CD4-positive, alpha-beta T cell (primary cell): ENCODE data around the gene MYL10. TPM values are rescaled to one million over a fixed set of nuclear protein-coding genes. Genes with fewer than 3 reads are reported as not detected.

Experiments used
- ATAC-seq: fragments of 200-7000 bp; cut with Tn5 transposase; one replicate; pipeline ENCODE4 v1.10.0; 2022; ENCODE audit warnings: mild to moderate bottlenecking; ENCODE audit not compliant: poor library complexity
- CTCF ChIA-PET: fragments of 350-600 bp; sonication (Branson Sonifier 250); formaldehyde crosslinking; loops from one replicate; lab custom pipeline; 2021; ENCODE audit warnings: antibody characterized with exemption, inconsistent platforms; lab: Charles Lee
- POLR2A ChIA-PET: fragments of 350-600 bp; sonication (Branson Sonifier 250); formaldehyde crosslinking; loops from one replicate; lab custom pipeline; 2021; ENCODE audit warnings: antibody characterized with exemption, inconsistent platforms; lab: Charles Lee
- DNase-seq, 14 experiments: peaks; one replicate each; pipeline ENCODE4 v3.0.0-alpha.2; 2013 to 2020; ENCODE audit warnings: mixed read lengths in 2 of 14
- H3K27ac ChIP-seq, 2 donors: one replicate each; pipeline versions ENCODE4 v1.5.1 to v1.7.0; 2013; ENCODE audit warnings: low read length in 2 of 2, low read depth in 1 of 2, mild to moderate bottlenecking in 1 of 2
- H3K27me3 ChIP-seq, 2 experiments: 1 replicate in 1 of 2; 2 replicates in 1 of 2; pipeline versions ENCODE4 v1.6.1 to v1.7.0; 2013; ENCODE audit warnings: low read length in 2 of 2, control low read depth in 1 of 2, mild to moderate bottlenecking in 1 of 2, moderate library complexity in 1 of 2; ENCODE audit not compliant: insufficient read depth in 2 of 2, control insufficient read depth in 1 of 2
- H3K36me3 ChIP-seq: one replicate; pipeline ENCODE4 v1.6.1; 2013; ENCODE audit warnings: low read length, control low read depth; ENCODE audit not compliant: insufficient read depth
- H3K4me1 ChIP-seq: one replicate; pipeline ENCODE4 v1.6.1; 2013; ENCODE audit warnings: low read length, control low read depth; ENCODE audit not compliant: insufficient read depth
- H3K4me3 ChIP-seq: one replicate; pipeline ENCODE4 v1.5.1; 2013; ENCODE audit warnings: mild to moderate bottlenecking, low read length, moderate library complexity
- H3K9me3 ChIP-seq, 2 experiments: 1 replicate in 1 of 2; 2 replicates in 1 of 2; pipeline versions ENCODE4 v1.6.1 to v1.7.0; 2013; ENCODE audit warnings: low read length in 2 of 2, mild to moderate bottlenecking in 2 of 2, control low read depth in 1 of 2, moderate library complexity in 1 of 2; ENCODE audit not compliant: control insufficient read depth in 1 of 2, insufficient read depth in 1 of 2
- H3K27ac Mint-ChIP-seq: one replicate; pipeline ENCODE4 v1.8.0; 2020; ENCODE audit warnings: mixed read lengths
- H3K27me3 Mint-ChIP-seq: one replicate; pipeline ENCODE4 v1.8.0; 2021; ENCODE audit warnings: mixed read lengths
- H3K36me3 Mint-ChIP-seq: one replicate; pipeline ENCODE4 v1.8.0; 2021; ENCODE audit warnings: low read depth, mixed read lengths
- H3K4me1 Mint-ChIP-seq: one replicate; pipeline ENCODE4 v1.8.0; 2021; ENCODE audit warnings: low read depth, mixed read lengths
- H3K4me3 Mint-ChIP-seq: one replicate; pipeline ENCODE4 v1.8.0; 2020; ENCODE audit warnings: mild to moderate bottlenecking, mixed read lengths
- H3K9me3 Mint-ChIP-seq: one replicate; pipeline ENCODE4 v1.8.0; 2020; ENCODE audit warnings: mixed read lengths
- CTCF ChIP-seq: fragments of 200-600 bp; IDR thresholded peaks from one replicate; pipeline ENCODE4 v1.8.0; 2022; ENCODE audit warnings: antibody characterized with exemption, mild to moderate bottlenecking
- intact Hi-C, 2 experiments: fragments of 100-400 bp; cut with DNase I in 1 of 2; cut with micrococcal nuclease in 1 of 2; formaldehyde crosslinking; loops; one replicate each; pipeline versions ENCODE4 v1.15.1 to v1.9.0; 2023 to 2025; cut with DNase I, micrococcal nuclease
- total RNA-seq, 174 experiments: library from RNA in 2 of 174; stranded (reverse) in 2 of 174; gene quantifications; one replicate each; pipeline ENCODE4 v1.2.3 and lab custom pipeline; 2021 to 2026

Gene MYL10
- total RNA-seq, 2 experiments from 2014 or later, result not detected

GRCh38 chr7:101636822-101637623 is 7.9 kb upstream of the MYL10 start:
- no peak overlapping the region for H3K4me3 ChIP-seq
- POLR2A ChIA-PET, result no interaction called here
- DNase-seq (no peak), ATAC-seq (no peak)
- Mint-ChIP-seq H3K27me3 (peaks cover 4% of the 10 kb centered on the region), H3K36me3 (no peaks in the 10 kb centered on the region), H3K4me3 (no peak overlapping the region), H3K9me3 (no peaks in the 10 kb centered on the region), H3K27ac (no peak overlapping the region), H3K4me1 (no peaks in the 10 kb centered on the region)
- H3K36me3 ChIP-seq, result no peaks in the 10 kb centered on the region
- intact Hi-C loops, result no loop called here
- no peak overlapping the region for H3K27ac ChIP-seq
- CTCF ChIA-PET, result no interaction called here
- TF ChIP-seq CTCF, result no peak
- H3K9me3 ChIP-seq, result peaks cover 0 to 10% of the 10 kb centered on the region in 2 experiments
- no peaks in the 10 kb centered on the region for H3K4me1 ChIP-seq
- H3K27me3 ChIP-seq, result no peaks in the 10 kb centered on the region

- Mint-ChIP-seq H3K36me3 (no peaks in the 10 kb centered on the region), H3K27ac (no peak overlapping the region), H3K9me3 (no peaks in the 10 kb centered on the region), H3K27me3 (peaks cover 4% of the 10 kb centered on the region), H3K4me3 (no peak overlapping the region), H3K4me1 (no peaks in the 10 kb centered on the region)
- no peak overlapping the region for H3K27ac ChIP-seq
- peaks cover 0 to 11% of the 10 kb centered on the region in 2 experiments for H3K9me3 ChIP-seq
- no peak for ATAC-seq
- no peaks in the 10 kb centered on the region for H3K27me3 ChIP-seq
- no peak for DNase-seq
- intact Hi-C loops, result no loop called here
- no peaks in the 10 kb centered on the region for H3K36me3 ChIP-seq
- CTCF ChIA-PET, result no interaction called here
- no peaks in the 10 kb centered on the region for H3K4me1 ChIP-seq
- POLR2A ChIA-PET, result no interaction called here
- no peak overlapping the region for H3K4me3 ChIP-seq
- TF ChIP-seq CTCF, result no peak
These were observed 6.4 kb upstream of the MYL10 start for GRCh38 chr7:101635484-101635883.

GRCh38 chr7:101634196-101634717 is 5.2 kb upstream of the MYL10 start:
- DNase-seq (no peak), ATAC-seq (no peak)
- no peaks in the 10 kb centered on the region for H3K36me3 Mint-ChIP-seq
- intact Hi-C loops, result no loop called here
- ChIA-PET CTCF (no interaction called here), POLR2A (no interaction called here)
- H3K4me1 Mint-ChIP-seq, result no peaks in the 10 kb centered on the region
- H3K36me3 ChIP-seq, result no peaks in the 10 kb centered on the region
- H3K27ac ChIP-seq, result no peak overlapping the region
- H3K27me3 ChIP-seq, result no peaks in the 10 kb centered on the region
- no peak overlapping the region for H3K4me3 Mint-ChIP-seq
- no peak for TF ChIP-seq CTCF
- peaks cover 4% of the 10 kb centered on the region for H3K27me3 Mint-ChIP-seq
- H3K9me3 ChIP-seq, result peaks cover 0 to 15% of the 10 kb centered on the region in 2 experiments
- no peaks in the 10 kb centered on the region for H3K4me1 ChIP-seq
- H3K27ac Mint-ChIP-seq, result no peak overlapping the region
- H3K9me3 Mint-ChIP-seq, result no peaks in the 10 kb centered on the region
- no peak overlapping the region for H3K4me3 ChIP-seq
